ENCODE data around the gene CD6.

GRCh38 chr11:60948250-60948649, 23.2 kb upstream of the CD6 start:
- TF ChIP-seq FOSB (CRISPR knock-in tag; IDR thresholded peaks at IDR 0.05) (no peak), PHF8 (IDR thresholded peaks at IDR 0.05; ENCODE audit: borderline replicate concordance, low read depth) (no peak), CTCF (IDR thresholded peaks at IDR 0.05) (no peak), JUN (IDR thresholded peaks at IDR 0.05) (no peak), RAD21 (conservative IDR thresholded peaks at IDR 0.05 in 1 of 2, IDR thresholded peaks at IDR 0.05 in 1 of 2) (no peak), ZFP36 (IDR thresholded peaks at IDR 0.05; ENCODE audit: borderline replicate concordance, partially characterized antibody) (no peak), POLR2A (IDR thresholded peaks at IDR 0.05; ENCODE audit: low read length) (no peak), SMC3 (IDR thresholded peaks at IDR 0.05) (no peak), TP53 (CRISPR knock-in tag; IDR thresholded peaks at IDR 0.05) (no peak), E2F6 (IDR thresholded peaks at IDR 0.05; ENCODE audit: borderline replicate concordance, low read depth) (no peak)
